Measurements from ENCODE around the gene GSPT1. TPM values are rescaled to one million over a fixed set of nuclear protein-coding genes. Genes with fewer than 3 reads are reported as not detected.
A peak's percentile ranks its signal among the peaks of the same experiment; 100 is the strongest.

The GSPT1 gene
- total RNA-seq, 4 donors from 2014 or later: 55.2 to 71.7 (median 66.5) TPM

GRCh38 chr16:11868412-11868980, 47.3 kb downstream of the GSPT1 start:
- intact Hi-C loops (cut with DNase I): no loop called here
- DNase-seq (ENCODE audit: extremely low spot score): no peak
- TF ChIP-seq POLR2AphosphoS5 (IDR thresholded peaks at IDR 0.05) (no peak), POLR2A (IDR thresholded peaks at IDR 0.05; ENCODE audit: low read depth) (no peak), EP300 (IDR thresholded peaks at IDR 0.05) (no peak), CTCF (IDR thresholded peaks at IDR 0.05) (no peak)
- H3K27ac ChIP-seq (replicated peaks in 1 of 4): no peak overlapping the region
- H3K9me3 ChIP-seq: no peaks in the 10 kb centered on the region
- H3K36me3 ChIP-seq: peaks cover 11 to 36% (median 29%) of the 10 kb centered on the region in 4 donors
- WGBS: 72% methylated on average over 2 of the region's 2 CpGs
- H3K4me3 ChIP-seq: no peak overlapping the region
- H3K27me3 ChIP-seq: no peaks in the 10 kb centered on the region
- H3K4me1 ChIP-seq: peaks cover 17 to 34% (median 23%) of the 10 kb centered on the region in 4 donors

GRCh38 chr16:11862489-11862888, 53.3 kb downstream of the GSPT1 start:
- 88% methylated on average over 2 of the region's 2 CpGs for WGBS
- intact Hi-C loops (cut with DNase I): no loop called here

GRCh38 chr16:11857161-11857560, 58.6 kb downstream of the GSPT1 start:
- 85% methylated on average over 4 of the region's 4 CpGs for WGBS
- no peaks in the 10 kb centered on the region for H3K36me3 ChIP-seq
- no peaks in the 10 kb centered on the region for H3K27me3 ChIP-seq
- intact Hi-C loops (cut with DNase I): no loop called here
- H3K4me1 ChIP-seq: peaks cover 19 to 33% (median 23%) of the 10 kb centered on the region in 4 donors
- no peak overlapping the region for H3K4me3 ChIP-seq
- H3K9me3 ChIP-seq: no peaks in the 10 kb centered on the region
- H3K27ac ChIP-seq (replicated peaks in 1 of 4): no peak overlapping the region
- no peak for DNase-seq (ENCODE audit: extremely low spot score)
- TF ChIP-seq EP300 (IDR thresholded peaks at IDR 0.05) (no peak), POLR2AphosphoS5 (IDR thresholded peaks at IDR 0.05) (no peak), CTCF (IDR thresholded peaks at IDR 0.05) (no peak), POLR2A (IDR thresholded peaks at IDR 0.05; ENCODE audit: low read depth) (no peak)

More at GRCh38 chr16:11862489-11862888, 53.3 kb downstream of the GSPT1 start:
- Histone ChIP-seq H3K4me3 (no peak overlapping the region), H3K9me3 (no peaks in the 10 kb centered on the region), H3K36me3 (no peaks in the 10 kb centered on the region), H3K27me3 (no peaks in the 10 kb centered on the region), H3K27ac (replicated peaks in 1 of 4) (no peak overlapping the region), H3K4me1 (peaks cover 3 to 14% (median 5%) of the 10 kb centered on the region in 4 donors)
- no peak for DNase-seq (ENCODE audit: extremely low spot score)
- TF ChIP-seq POLR2AphosphoS5 (IDR thresholded peaks at IDR 0.05) (no peak), EP300 (IDR thresholded peaks at IDR 0.05) (no peak), CTCF (IDR thresholded peaks at IDR 0.05) (no peak), POLR2A (IDR thresholded peaks at IDR 0.05; ENCODE audit: low read depth) (no peak)

GRCh38 chr16:11852092-11852809, 63.5 kb downstream of the GSPT1 start:
- Histone ChIP-seq H3K4me1 (peaks cover 38 to 68% (median 55%) of the 10 kb centered on the region in 4 donors), H3K27ac (replicated peaks in 1 of 4) (peak overlapping the region; percentile 85 to 94 (median 92)), H3K36me3 (peaks cover 14 to 21% (median 18%) of the 10 kb centered on the region in 4 donors), H3K9me3 (no peaks in the 10 kb centered on the region), H3K4me3 (peak overlapping the region; percentile 71 to 99 (median 92)), H3K27me3 (no peaks in the 10 kb centered on the region)
- DNase-seq (ENCODE audit: extremely low spot score): no peak
- TF ChIP-seq POLR2A (IDR thresholded peaks at IDR 0.05; ENCODE audit: low read depth) (no peak), EP300 (IDR thresholded peaks at IDR 0.05) (no peak), POLR2AphosphoS5 (IDR thresholded peaks at IDR 0.05) (no peak), CTCF (IDR thresholded peaks at IDR 0.05) (no peak)
- 42% methylated on average over 32 of the region's 33 CpGs for WGBS
- intact Hi-C loops (cut with DNase I): loop anchor here (5.0 kb wide), 2 partner anchors 70 to 125 kb away; partner anchors contain the start of gene SNX29

Measured in esophagus muscularis mucosa (tissue), 4 donors.